ENCODE measurements around the gene TAF1B. TPM values are rescaled to one million over a fixed set of nuclear protein-coding genes. Genes with fewer than 3 reads are reported as not detected.

TAF1B gene
- total RNA-seq, 1 experiment from 2014 or later = 29.9 TPM

- H3K27ac Mint-ChIP-seq = no peak overlapping the region
- H3K9me3 Mint-ChIP-seq = no peaks in the 10 kb centered on the region
These were observed 105.4 kb downstream of the TAF1B start for GRCh38 chr2:9948721-9949120.

More at GRCh38 chr2:9948721-9949120, 105.4 kb downstream of the TAF1B start:
- H4K8ac ChIP-seq (replicated peaks; ENCODE audit: insufficient read length, low read depth, low read length) = no peak overlapping the region
- H3K4ac ChIP-seq (ENCODE audit: low read depth, low read length) = no peak overlapping the region
- H3K79me2 ChIP-seq (ENCODE audit: insufficient read depth, low read length) = no peaks in the 10 kb centered on the region
- peaks cover 67% of the 10 kb centered on the region for H3K27me3 Mint-ChIP-seq (ENCODE audit: low read depth)
- H2AK5ac ChIP-seq (ENCODE audit: insufficient read length, low read length) = no peak overlapping the region
- no peak overlapping the region for H3K27ac ChIP-seq (ENCODE audit: insufficient read length, low read depth, low read length)
- H2BK20ac ChIP-seq (ENCODE audit: low read depth, low read length, poor library complexity, severe bottlenecking) = no peak overlapping the region
- H3K4me1 ChIP-seq (ENCODE audit: insufficient read depth, low read length) = no peaks in the 10 kb centered on the region
- peaks cover 9 to 13% of the 10 kb centered on the region in 2 experiments for H3K4me1 Mint-ChIP-seq
- WGBS (ENCODE audit: extremely low coverage, insufficient read length, low lambda C conversion rate) = no CpG with 5 or more reads among the region's 6 CpGs
- H3K4me3 Mint-ChIP-seq = no peak overlapping the region
- H3K36me3 Mint-ChIP-seq (ENCODE audit: insufficient read depth in 1 of 3, low read depth in 3 of 3) = no peaks in the 10 kb centered on the region; a peak in 2 of 7 replicates
- no peak overlapping the region; the same call in 1 of the 2 replicates for H3K14ac ChIP-seq (ENCODE audit: insufficient read depth, low read length)
- H3K79me1 ChIP-seq (ENCODE audit: insufficient read depth, low read depth, low read length, poor library complexity, severe bottlenecking) = no peaks in the 10 kb centered on the region
- H3K56ac ChIP-seq (ENCODE audit: insufficient read length, low read depth, low read length) = no peak overlapping the region
- H3K9me3 ChIP-seq (ENCODE audit: control insufficient read depth, low read depth, low read length) = no peaks in the 10 kb centered on the region
- H3K23me2 ChIP-seq (ENCODE audit: insufficient read length, low read depth, low read length, poor library complexity, severe bottlenecking) = peaks cover 6% of the 10 kb centered on the region
- no peak overlapping the region for H2BK5ac ChIP-seq (ENCODE audit: insufficient read length, low read length)
- no peaks in the 10 kb centered on the region for H4K20me1 ChIP-seq (ENCODE audit: control insufficient read depth, insufficient read depth, insufficient read length)
- no peak overlapping the region for H2AFZ ChIP-seq (ENCODE audit: low read length)
- no peak for TF ChIP-seq CTCF (conservative IDR thresholded peaks at IDR 0.05)
- DNase-seq = no peak
- H3K23ac ChIP-seq (ENCODE audit: insufficient read length, low read depth, low read length) = no peak overlapping the region
- H2BK12ac ChIP-seq (ENCODE audit: insufficient read length, low read depth, low read length) = no peak overlapping the region
- H4K5ac ChIP-seq (ENCODE audit: insufficient read length, low read depth, low read length) = no peak overlapping the region
- no peak overlapping the region for H3K9ac ChIP-seq (ENCODE audit: extremely low read depth, insufficient read length, low read length)
- H3K18ac ChIP-seq (ENCODE audit: insufficient read length, low read depth, low read length) = no peak overlapping the region
- no peak overlapping the region for H2BK15ac ChIP-seq (ENCODE audit: low read depth, low read length)
- H3K27me3 ChIP-seq (ENCODE audit: insufficient read depth, low read length) = peaks cover 11% of the 10 kb centered on the region; the same call in 1 of the 2 replicates
- no peak overlapping the region for H4K91ac ChIP-seq (ENCODE audit: insufficient read length, low read depth, low read length)
- H3K4me2 ChIP-seq (ENCODE audit: insufficient read depth, insufficient read length, low read length) = no peak overlapping the region
- H3T11ph ChIP-seq (ENCODE audit: low read length) = no peak overlapping the region
- no peak overlapping the region for H2BK120ac ChIP-seq (ENCODE audit: low read depth, low read length, poor library complexity, severe bottlenecking)
